IMR-90 (cell line): Measurements from ENCODE around the gene C1R. TPM values are rescaled to one million over a fixed set of nuclear protein-coding genes. Genes with fewer than 3 reads are reported as not detected.

Experiments
- ATAC-seq: fragments of 200-7000 bp; cut with Tn5 transposase; 2 replicates; pipeline ENCODE4 v1.9.1; 2020; ENCODE audit warnings: low read depth, mild to moderate bottlenecking, moderate library complexity
- BruUV-seq: library from RNA; stranded (reverse); fragments of 400-500 nt; replicated peaks from 2 replicates; lab custom pipeline; 2021; lab: Mats Ljungman, UMichigan
- CTCF ChIA-PET: fragments of 300-600 bp; formaldehyde crosslinking; extraction: SDS; loops from one replicate; lab custom pipeline; 2021; ENCODE audit warnings: antibody characterized with exemption; lab: Yijun Ruan, JAX
- POLR2A ChIA-PET: fragments of 300-600 bp; sonication (Branson Sonifier 250); formaldehyde crosslinking; loops from one replicate; lab custom pipeline; 2022; ENCODE audit warnings: antibody characterized with exemption; ENCODE audit not compliant: unreplicated experiment; lab: Charles Lee
- DNase-seq: peaks from one replicate; pipeline ENCODE4 v3.0.0; 2013
- H2AFZ ChIP-seq: replicated peaks from 2 replicates; pipeline ENCODE3; 2013; ENCODE audit warnings: low read length, mild to moderate bottlenecking; ENCODE audit not compliant: poor library complexity
- H2AK5ac ChIP-seq: 2 replicates; pipeline ENCODE4 v1.6.1; 2013; ENCODE audit warnings: low read depth, low read length, inconsistent platforms
- H2AK9ac ChIP-seq: replicated peaks from 2 replicates; pipeline ENCODE3; 2013; ENCODE audit warnings: mild to moderate bottlenecking, low read depth, low read length, moderate library complexity; ENCODE audit not compliant: poor library complexity
- H2BK120ac ChIP-seq: 2 replicates; pipeline ENCODE4 v1.6.1; 2013; ENCODE audit warnings: low read depth, low read length, inconsistent platforms
- H2BK15ac ChIP-seq: 3 replicates; pipeline ENCODE4 v1.6.1; 2013; ENCODE audit warnings: low read depth, low read length, inconsistent platforms
- H2BK20ac ChIP-seq: 2 replicates; pipeline ENCODE4 v1.6.1; 2013; ENCODE audit warnings: low read depth, mild to moderate bottlenecking, inconsistent platforms, low read length, moderate library complexity
- H2BK5ac ChIP-seq: 2 replicates; pipeline ENCODE4 v1.6.1; 2013; ENCODE audit warnings: mild to moderate bottlenecking, low read depth, low read length, inconsistent platforms; ENCODE audit not compliant: poor library complexity, severe bottlenecking
- H3K14ac ChIP-seq: replicated peaks from 2 replicates; pipeline ENCODE4 v1.6.1; 2013; ENCODE audit warnings: low read depth, low read length, inconsistent platforms
- H3K18ac ChIP-seq: 2 replicates; pipeline ENCODE4 v1.6.1; 2013; ENCODE audit warnings: low read depth, low read length, control low read depth
- H3K23ac ChIP-seq: 2 replicates; pipeline ENCODE4 v1.6.1; 2013; ENCODE audit warnings: low read depth, low read length, inconsistent platforms
- H3K27ac ChIP-seq: 2 replicates; pipeline ENCODE4 v1.5.1; 2013; ENCODE audit warnings: mild to moderate bottlenecking, control low read depth, low read length; ENCODE audit not compliant: insufficient read depth
- H3K27me3 ChIP-seq: 2 replicates; pipeline ENCODE4 v1.6.1; 2013; ENCODE audit warnings: low read length; ENCODE audit not compliant: control insufficient read depth, insufficient read depth
- H3K36me3 ChIP-seq: 2 replicates; pipeline ENCODE4 v1.6.1; 2013; ENCODE audit warnings: low read length, mixed read lengths; ENCODE audit not compliant: control insufficient read depth, insufficient read depth
- H3K4ac ChIP-seq: 2 replicates; pipeline ENCODE4 v1.6.1; 2013; ENCODE audit warnings: low read depth, low read length, inconsistent platforms
- H3K4me1 ChIP-seq: 2 replicates; pipeline ENCODE4 v1.6.1; 2013; ENCODE audit warnings: low read length, mixed read lengths; ENCODE audit not compliant: control insufficient read depth, insufficient read depth
- H3K4me2 ChIP-seq: 2 replicates; pipeline ENCODE4 v1.6.1; 2013; ENCODE audit warnings: low read depth, mild to moderate bottlenecking, control low read depth, low read length, moderate library complexity
- H3K4me3 ChIP-seq: 2 replicates; pipeline ENCODE4 v1.5.1; 2013; ENCODE audit warnings: low read depth, mild to moderate bottlenecking, control low read depth, low read length, moderate library complexity; ENCODE audit not compliant: insufficient read depth
- H3K56ac ChIP-seq: 2 replicates; pipeline ENCODE4 v1.6.1; 2013; ENCODE audit warnings: low read length, inconsistent platforms; ENCODE audit not compliant: insufficient read depth; ENCODE audit errors: extremely low read depth
- H3K79me1 ChIP-seq, 2 experiments: 2 replicates each; pipeline ENCODE4 v1.6.1; 2013; ENCODE audit warnings: low read length in 2 of 2, inconsistent platforms in 1 of 2, low read depth in 1 of 2
- H3K9ac ChIP-seq: 2 replicates; pipeline ENCODE4 v1.6.1; 2013; ENCODE audit warnings: low read depth, low read length, control low read depth
- H3K9me1 ChIP-seq: 2 replicates; pipeline ENCODE4 v1.6.1; 2013; ENCODE audit warnings: low read length, inconsistent platforms; ENCODE audit not compliant: insufficient read depth
- H3K9me3 ChIP-seq: 2 replicates; pipeline ENCODE4 v1.6.1; 2013; ENCODE audit warnings: low read length; ENCODE audit not compliant: control insufficient read depth, insufficient read depth
- H4K20me1 ChIP-seq: 2 replicates; pipeline ENCODE4 v1.6.1; 2013; ENCODE audit warnings: low read length, inconsistent platforms; ENCODE audit not compliant: insufficient read depth
- H4K5ac ChIP-seq: 2 replicates; pipeline ENCODE4 v1.6.1; 2013; ENCODE audit warnings: mild to moderate bottlenecking, low read depth, low read length, control low read depth
- H4K8ac ChIP-seq, 2 experiments: 2 replicates each; pipeline ENCODE4 v1.6.1; 2013; ENCODE audit warnings: low read depth in 2 of 2, low read length in 2 of 2, control low read depth in 1 of 2, inconsistent platforms in 1 of 2
- H4K91ac ChIP-seq: 2 replicates; pipeline ENCODE4 v1.6.1; 2013; ENCODE audit warnings: low read depth, low read length, inconsistent platforms; ENCODE audit not compliant: insufficient read depth
- BHLHE40 ChIP-seq: fragments of 150-350 bp; IDR thresholded peaks from 2 replicates; pipeline ENCODE4 v1.6.1; 2016; ENCODE audit warnings: mild to moderate bottlenecking, low read depth, low read length
- CEBPB ChIP-seq: IDR thresholded peaks from 2 replicates; pipeline ENCODE4 v1.6.1; 2012; ENCODE audit warnings: low read depth, low read length, improper control_type of control experiment
- CHD1 ChIP-seq: IDR thresholded peaks from 2 replicates; pipeline ENCODE4 v1.6.1; 2012; ENCODE audit warnings: low read depth, low read length, improper control_type of control experiment
- FOS ChIP-seq: fragments of 150-350 bp; IDR thresholded peaks from 2 replicates; pipeline ENCODE4 v1.6.1; 2016; ENCODE audit warnings: low read depth, low read length
- MAFK ChIP-seq: IDR thresholded peaks from 2 replicates; pipeline ENCODE4 v1.6.1; 2012; ENCODE audit warnings: low read depth, low read length, improper control_type of control experiment
- MAZ ChIP-seq: IDR thresholded peaks from 2 replicates; pipeline ENCODE4 v1.6.1; 2012; ENCODE audit warnings: low read depth, mild to moderate bottlenecking, low read length, improper control_type of control experiment, moderate library complexity, borderline replicate concordance
- MXI1 ChIP-seq: IDR thresholded peaks from 2 replicates; pipeline ENCODE4 v1.6.1; 2012; ENCODE audit warnings: low read depth, mild to moderate bottlenecking, low read length, moderate library complexity, borderline replicate concordance
- NFE2L2 ChIP-seq: fragments of 150-350 bp; IDR thresholded peaks from 2 replicates; pipeline ENCODE4 v1.6.1; 2016; ENCODE audit warnings: low read depth, mild to moderate bottlenecking, low read length
- POLR2A ChIP-seq: IDR thresholded peaks from 2 replicates; pipeline ENCODE4 v1.6.1; 2012; ENCODE audit warnings: mild to moderate bottlenecking, low read depth, low read length
- RAD21 ChIP-seq: IDR thresholded peaks from 2 replicates; pipeline ENCODE4 v1.6.1; 2012; ENCODE audit warnings: low read length, improper control_type of control experiment
- RCOR1 ChIP-seq: IDR thresholded peaks from 2 replicates; pipeline ENCODE4 v1.6.1; 2012; ENCODE audit warnings: mild to moderate bottlenecking, low read length, improper control_type of control experiment; ENCODE audit not compliant: insufficient replicate concordance
- RFX5 ChIP-seq: IDR thresholded peaks from 2 replicates; pipeline ENCODE4 v1.8.0; 2012; ENCODE audit warnings: low read depth, mild to moderate bottlenecking, low read length, moderate library complexity
- SMC3 ChIP-seq: fragments of 150-350 bp; IDR thresholded peaks from 2 replicates; pipeline ENCODE4 v1.6.1; 2016; ENCODE audit warnings: low read depth, mild to moderate bottlenecking, antibody characterized with exemption, low read length, moderate library complexity
- WGBS, 2 experiments: methylation state at CpG; one replicate each; pipeline versions ENCODE4 v1.1.5 to v1.1.7; 2013; ENCODE audit warnings: missing lambda C conversion rate in 2 of 2; ENCODE audit not compliant: insufficient read length in 1 of 2; ENCODE audit errors: extremely low coverage in 2 of 2; 5-methylcytosine and 5-hydroxymethylcytosine counted together
- dilution Hi-C: fragments of 300-500 bp; cut with HindIII; formaldehyde crosslinking; loops from one replicate; pipeline ENCODE4 v1.14.3; 2018; ENCODE audit warnings: low sequenced_read_pairs; ENCODE audit not compliant: unreplicated experiment
- in situ Hi-C: fragments of 300-500 bp; cut with MboI; formaldehyde crosslinking; loops from 3 replicates; pipeline ENCODE4 v1.14.3; 2019; ENCODE audit warnings: low sequenced_read_pairs, inconsistent platforms, mixed read lengths
- intact Hi-C: fragments of 100-400 bp; cut with micrococcal nuclease; formaldehyde crosslinking; loops from 2 replicates; pipeline ENCODE4 v1.10.0; 2022
- polyA plus RNA-seq, 3 experiments: library from polyadenylated mRNA; depleted of rRNA; stranded (reverse); fragments of >200 nt; gene quantifications; 2 replicates each; pipeline ENCODE4 v1.2.3, GENCODE V29; 2012; ENCODE audit warnings: low replicate concordance in 1 of 3
- total RNA-seq: library from RNA; depleted of rRNA; stranded (reverse); fragments of >200 nt; gene quantifications from 2 replicates; pipeline ENCODE4 v1.2.3, GENCODE V29; 2012
- TF ChIP-seq, protein P1 (sequence below): fragments of 150-350 bp; IDR thresholded peaks from 2 replicates; pipeline ENCODE4 v1.6.1; 2017; ENCODE audit warnings: mild to moderate bottlenecking, antibody characterized with exemption, low read length, low read depth
- TF ChIP-seq, protein P2 (sequence below): fragments of 150-350 bp; IDR thresholded peaks from 2 replicates; pipeline ENCODE4 v1.6.1; 2016; ENCODE audit warnings: low read depth, mild to moderate bottlenecking, low read length, moderate library complexity, borderline replicate concordance
- TF ChIP-seq, protein P3 (sequence below): conservative IDR thresholded peaks from 2 replicates; pipeline ENCODE4 v1.5.1; 2012; ENCODE audit warnings: mild to moderate bottlenecking, low read depth, low read length, improper control_type of control experiment

The C1R gene
- total and polyA plus RNA-seq, 2 of the 4 experiments (the other 2 are of a cell fraction): 38.4 to 165 TPM

DNA sequence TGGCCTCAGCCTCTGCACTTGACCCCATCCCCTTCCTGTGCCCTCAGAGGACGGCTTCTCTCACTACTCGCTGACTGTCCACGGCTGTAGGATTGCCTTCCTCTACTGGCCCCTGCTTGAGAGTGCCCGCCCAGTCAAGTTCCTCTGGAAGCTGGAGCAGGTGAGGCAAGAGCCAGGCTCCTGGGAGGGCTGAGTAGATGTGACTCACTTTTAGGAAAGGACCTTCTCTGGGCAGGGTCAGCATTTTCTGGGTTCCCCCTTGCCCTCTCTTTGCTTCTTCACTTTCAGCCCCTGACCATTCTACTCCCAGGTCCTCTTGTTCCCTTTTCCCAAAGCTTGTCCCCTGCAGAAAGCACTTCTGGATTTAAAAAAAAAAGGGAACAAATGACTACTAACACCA, 45.7 kb upstream of the C1R start:
- no CpG with 5 or more reads among the region's 4 CpGs for WGBS, 2 experiments
- CTCF ChIA-PET: no interaction called here
- H4K5ac ChIP-seq: no peak overlapping the region
- no peak overlapping the region for H3K9ac ChIP-seq
- no peak overlapping the region for H3K4me2 ChIP-seq
- DNase-seq (no peak), ATAC-seq (no peak)
- no peak overlapping the region for H2AK9ac ChIP-seq
- BruUV-seq: no TSS peak
- H3K27me3 ChIP-seq: no peaks in the 10 kb centered on the region
- H4K91ac ChIP-seq: no peak overlapping the region
- H2BK20ac ChIP-seq: no peak overlapping the region
- H3K9me1 ChIP-seq: peaks cover 6% of the 10 kb centered on the region; the same call in 1 of the 2 replicates
- no peak overlapping the region for H3K56ac ChIP-seq
- H2AFZ ChIP-seq: no peak overlapping the region
- dilution Hi-C loops (no loop called here), in situ Hi-C loops (no loop called here), intact Hi-C loops (no loop called here)
- POLR2A ChIA-PET: no interaction called here
- H3K4me3 ChIP-seq: no peak overlapping the region
- H3K14ac ChIP-seq: no peak overlapping the region
- TF ChIP-seq POLR2A (no peak), RCOR1 (no peak), RAD21 (no peak), FOS (no peak), SMC3 (no peak), RFX5 (no peak), MAZ (no peak), MAFK (no peak), BHLHE40 (no peak), CEBPB (no peak), MXI1 (no peak), NFE2L2 (no peak), CHD1 (no peak)
- TF ChIP-seq, protein P1, sequence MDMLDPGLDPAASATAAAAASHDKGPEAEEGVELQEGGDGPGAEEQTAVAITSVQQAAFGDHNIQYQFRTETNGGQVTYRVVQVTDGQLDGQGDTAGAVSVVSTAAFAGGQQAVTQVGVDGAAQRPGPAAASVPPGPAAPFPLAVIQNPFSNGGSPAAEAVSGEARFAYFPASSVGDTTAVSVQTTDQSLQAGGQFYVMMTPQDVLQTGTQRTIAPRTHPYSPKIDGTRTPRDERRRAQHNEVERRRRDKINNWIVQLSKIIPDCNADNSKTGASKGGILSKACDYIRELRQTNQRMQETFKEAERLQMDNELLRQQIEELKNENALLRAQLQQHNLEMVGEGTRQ: no peak
- TF ChIP-seq, protein P2, sequence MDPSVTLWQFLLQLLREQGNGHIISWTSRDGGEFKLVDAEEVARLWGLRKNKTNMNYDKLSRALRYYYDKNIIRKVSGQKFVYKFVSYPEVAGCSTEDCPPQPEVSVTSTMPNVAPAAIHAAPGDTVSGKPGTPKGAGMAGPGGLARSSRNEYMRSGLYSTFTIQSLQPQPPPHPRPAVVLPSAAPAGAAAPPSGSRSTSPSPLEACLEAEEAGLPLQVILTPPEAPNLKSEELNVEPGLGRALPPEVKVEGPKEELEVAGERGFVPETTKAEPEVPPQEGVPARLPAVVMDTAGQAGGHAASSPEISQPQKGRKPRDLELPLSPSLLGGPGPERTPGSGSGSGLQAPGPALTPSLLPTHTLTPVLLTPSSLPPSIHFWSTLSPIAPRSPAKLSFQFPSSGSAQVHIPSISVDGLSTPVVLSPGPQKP: no peak
- TF ChIP-seq, protein P3, sequence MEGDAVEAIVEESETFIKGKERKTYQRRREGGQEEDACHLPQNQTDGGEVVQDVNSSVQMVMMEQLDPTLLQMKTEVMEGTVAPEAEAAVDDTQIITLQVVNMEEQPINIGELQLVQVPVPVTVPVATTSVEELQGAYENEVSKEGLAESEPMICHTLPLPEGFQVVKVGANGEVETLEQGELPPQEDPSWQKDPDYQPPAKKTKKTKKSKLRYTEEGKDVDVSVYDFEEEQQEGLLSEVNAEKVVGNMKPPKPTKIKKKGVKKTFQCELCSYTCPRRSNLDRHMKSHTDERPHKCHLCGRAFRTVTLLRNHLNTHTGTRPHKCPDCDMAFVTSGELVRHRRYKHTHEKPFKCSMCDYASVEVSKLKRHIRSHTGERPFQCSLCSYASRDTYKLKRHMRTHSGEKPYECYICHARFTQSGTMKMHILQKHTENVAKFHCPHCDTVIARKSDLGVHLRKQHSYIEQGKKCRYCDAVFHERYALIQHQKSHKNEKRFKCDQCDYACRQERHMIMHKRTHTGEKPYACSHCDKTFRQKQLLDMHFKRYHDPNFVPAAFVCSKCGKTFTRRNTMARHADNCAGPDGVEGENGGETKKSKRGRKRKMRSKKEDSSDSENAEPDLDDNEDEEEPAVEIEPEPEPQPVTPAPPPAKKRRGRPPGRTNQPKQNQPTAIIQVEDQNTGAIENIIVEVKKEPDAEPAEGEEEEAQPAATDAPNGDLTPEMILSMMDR: no peak
- no peak overlapping the region for H3K18ac ChIP-seq
- no peaks in the 10 kb centered on the region for H3K79me1 ChIP-seq
- no peaks in the 10 kb centered on the region for H3K9me3 ChIP-seq
- H4K20me1 ChIP-seq: no peaks in the 10 kb centered on the region
- H3K4ac ChIP-seq: no peak overlapping the region
- no peak overlapping the region for H2BK15ac ChIP-seq
- H3K36me3 ChIP-seq: peaks cover 59% of the 10 kb centered on the region
- no peak overlapping the region for H2AK5ac ChIP-seq
- H3K23ac ChIP-seq: no peak overlapping the region
- no peak overlapping the region for H3K27ac ChIP-seq
- H3K4me1 ChIP-seq: no peaks in the 10 kb centered on the region
- H4K8ac ChIP-seq: no peak overlapping the region
- H2BK5ac ChIP-seq: no peak overlapping the region
- no peak overlapping the region for H2BK120ac ChIP-seq
